Measurements from ENCODE around the gene SGSM2. TPM values are rescaled to one million over a fixed set of nuclear protein-coding genes. Genes with fewer than 3 reads are reported as not detected.
A peak's percentile ranks its signal among the peaks of the same experiment; 100 is the strongest.

The SGSM2 gene
- total RNA-seq, 1 donor from 2014 or later, result 55.4 TPM

DNA sequence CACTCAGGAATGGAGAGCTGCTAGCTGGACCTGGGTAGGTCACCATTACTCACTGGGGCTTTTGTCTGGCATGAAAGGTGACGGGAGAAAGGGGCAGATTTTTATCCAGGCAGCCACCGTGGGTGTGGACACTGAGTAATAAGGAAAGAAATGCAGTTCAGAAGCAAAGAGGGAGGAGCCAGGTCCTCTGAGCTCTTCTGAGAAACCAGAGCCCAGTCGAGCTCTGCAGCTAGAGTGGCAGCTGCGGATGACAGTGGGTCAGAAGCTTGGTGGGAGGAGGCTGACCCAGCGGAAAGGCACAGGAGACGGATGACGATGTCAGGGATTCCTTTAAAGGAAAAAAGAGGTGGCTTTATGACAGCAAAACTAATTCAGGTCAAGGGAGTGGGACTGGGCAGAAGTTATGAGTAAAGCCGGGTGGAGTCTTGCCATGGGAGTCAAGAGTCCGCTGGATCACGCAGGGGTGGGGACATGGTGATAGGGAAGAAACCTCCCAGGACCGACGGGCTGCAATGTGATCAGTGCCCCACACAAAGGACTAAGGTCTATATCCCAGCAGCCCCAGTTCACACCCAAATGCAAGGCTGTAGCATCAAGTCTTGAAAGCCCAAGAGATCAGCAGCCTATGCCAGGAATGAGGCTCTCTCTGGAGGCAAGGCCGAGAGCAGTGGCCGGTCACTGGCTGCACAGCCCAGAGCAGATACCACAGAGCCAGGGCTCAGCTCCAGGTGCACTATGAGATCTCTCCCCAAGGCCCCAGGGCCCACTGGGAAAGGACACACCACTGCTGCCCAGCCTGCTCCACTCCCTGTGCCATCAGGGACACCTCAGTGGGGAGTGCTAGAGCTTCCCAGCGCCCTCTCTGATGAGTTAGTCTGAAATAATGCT is 69.8 kb downstream of the SGSM2 start:
- no peaks in the 10 kb centered on the region for H3K9me3 ChIP-seq
- DNase-seq (peak; percentile 49), ATAC-seq (peak; percentile 40 to 68)
- TF ChIP-seq, protein P1, sequence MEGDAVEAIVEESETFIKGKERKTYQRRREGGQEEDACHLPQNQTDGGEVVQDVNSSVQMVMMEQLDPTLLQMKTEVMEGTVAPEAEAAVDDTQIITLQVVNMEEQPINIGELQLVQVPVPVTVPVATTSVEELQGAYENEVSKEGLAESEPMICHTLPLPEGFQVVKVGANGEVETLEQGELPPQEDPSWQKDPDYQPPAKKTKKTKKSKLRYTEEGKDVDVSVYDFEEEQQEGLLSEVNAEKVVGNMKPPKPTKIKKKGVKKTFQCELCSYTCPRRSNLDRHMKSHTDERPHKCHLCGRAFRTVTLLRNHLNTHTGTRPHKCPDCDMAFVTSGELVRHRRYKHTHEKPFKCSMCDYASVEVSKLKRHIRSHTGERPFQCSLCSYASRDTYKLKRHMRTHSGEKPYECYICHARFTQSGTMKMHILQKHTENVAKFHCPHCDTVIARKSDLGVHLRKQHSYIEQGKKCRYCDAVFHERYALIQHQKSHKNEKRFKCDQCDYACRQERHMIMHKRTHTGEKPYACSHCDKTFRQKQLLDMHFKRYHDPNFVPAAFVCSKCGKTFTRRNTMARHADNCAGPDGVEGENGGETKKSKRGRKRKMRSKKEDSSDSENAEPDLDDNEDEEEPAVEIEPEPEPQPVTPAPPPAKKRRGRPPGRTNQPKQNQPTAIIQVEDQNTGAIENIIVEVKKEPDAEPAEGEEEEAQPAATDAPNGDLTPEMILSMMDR (IDR thresholded peaks at IDR 0.05), result no peak
- no peak overlapping the region for H3K4me3 ChIP-seq
- H3K4me1 ChIP-seq, result peaks cover 51% of the 10 kb centered on the region
- intact Hi-C loops (cut with DNase I), result no loop called here
- H3K36me3 ChIP-seq, result no peaks in the 10 kb centered on the region
- H3K27ac ChIP-seq, result peak overlapping the region; percentile 61
- H3K27me3 ChIP-seq (ENCODE audit: low read depth), result no peaks in the 10 kb centered on the region

DNA sequence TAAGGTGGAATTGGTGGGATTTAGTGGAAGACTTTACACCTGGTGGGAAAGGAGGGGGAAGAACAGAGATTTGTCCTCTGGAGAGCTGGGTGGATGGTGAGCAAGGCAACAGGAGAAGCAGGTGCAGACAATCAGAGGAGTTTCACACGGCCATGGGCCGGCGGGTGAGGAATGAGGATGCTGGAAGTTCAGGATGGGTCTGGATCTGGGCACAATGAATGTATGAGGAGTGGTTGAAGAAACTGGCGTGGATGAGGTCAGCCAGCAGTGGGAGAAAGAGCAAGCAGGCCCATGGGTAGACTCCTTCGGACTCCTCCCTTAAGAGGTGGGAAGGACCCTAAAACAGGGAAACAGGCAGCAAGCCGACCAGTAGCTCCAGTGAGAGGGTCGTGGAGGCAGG is 73.7 kb downstream of the SGSM2 start:
- ATAC-seq (no peak), DNase-seq (peak; percentile 6)
- Histone ChIP-seq H3K4me3 (no peak overlapping the region), H3K4me1 (peaks cover 15% of the 10 kb centered on the region), H3K27ac (no peak overlapping the region), H3K36me3 (peaks cover 19% of the 10 kb centered on the region), H3K9me3 (no peaks in the 10 kb centered on the region), H3K27me3 (ENCODE audit: low read depth) (no peaks in the 10 kb centered on the region)
- TF ChIP-seq, protein P1 (IDR thresholded peaks at IDR 0.05), result no peak
- intact Hi-C loops (cut with DNase I), result no loop called here

DNA sequence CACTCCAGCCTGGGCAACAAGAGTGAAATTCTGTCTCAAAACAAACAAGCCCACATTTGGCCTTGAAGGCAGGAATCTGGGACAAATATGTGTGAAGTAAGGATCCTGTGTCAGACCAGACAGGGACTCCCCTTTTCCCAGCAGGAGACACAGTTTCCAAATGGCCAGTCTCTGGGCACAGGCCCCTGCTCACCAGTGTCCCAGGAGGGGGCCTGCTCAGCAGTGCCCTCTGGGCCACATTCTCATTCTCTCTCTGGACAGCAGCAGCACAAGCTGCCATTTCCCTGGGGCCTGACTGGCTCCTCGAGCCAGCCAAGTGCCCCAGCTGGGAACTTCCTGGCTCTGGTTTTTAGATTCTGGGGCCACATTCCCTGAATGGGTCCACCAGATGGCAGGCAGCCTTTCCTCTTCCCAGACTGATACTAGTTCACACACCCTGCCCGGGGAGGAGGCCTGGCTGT is 75.3 kb downstream of the SGSM2 start:
- intact Hi-C loops (cut with DNase I), result no loop called here
- no peak for DNase-seq
- H3K4me1 ChIP-seq, result peaks cover under 1% of the 10 kb centered on the region
- TF ChIP-seq, protein P1 (IDR thresholded peaks at IDR 0.05), result no peak
- no peak overlapping the region for H3K27ac ChIP-seq
- no peaks in the 10 kb centered on the region for H3K9me3 ChIP-seq
- H3K27me3 ChIP-seq (ENCODE audit: low read depth), result no peaks in the 10 kb centered on the region
- H3K36me3 ChIP-seq, result peaks cover 19% of the 10 kb centered on the region
- ATAC-seq, result no peak
- H3K4me3 ChIP-seq, result no peak overlapping the region

DNA sequence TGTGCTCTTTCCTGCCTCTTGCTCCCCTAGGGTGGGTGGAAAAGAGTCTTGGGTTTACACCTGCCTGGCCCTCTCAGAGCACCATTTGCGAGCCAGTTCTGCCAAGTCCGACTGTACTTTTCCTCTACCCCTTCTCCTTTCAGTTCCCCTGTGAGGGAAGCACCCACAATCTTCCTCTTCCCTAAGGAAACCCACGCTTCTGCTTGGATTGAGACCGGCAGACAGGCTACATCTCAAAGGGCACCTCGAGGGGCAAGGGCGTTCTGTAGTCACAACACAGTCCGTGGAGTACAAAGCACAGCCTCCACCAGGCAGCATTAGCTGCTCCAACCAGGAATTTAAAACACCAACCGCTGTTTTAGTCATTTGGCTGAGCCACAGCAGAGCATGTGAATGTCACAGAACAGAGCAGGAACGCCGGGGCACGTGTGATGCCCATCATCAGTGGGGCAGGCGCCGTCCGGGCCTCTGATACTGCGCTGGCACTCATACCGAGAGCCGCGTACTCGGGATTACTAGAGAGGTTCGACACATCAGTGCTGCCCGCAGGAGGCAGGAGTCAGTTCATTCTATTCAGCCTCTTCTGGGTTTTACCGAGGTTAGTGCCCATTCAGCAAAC is 77.3 kb downstream of the SGSM2 start:
- H3K27me3 ChIP-seq (ENCODE audit: low read depth), result no peaks in the 10 kb centered on the region
- no peak overlapping the region for H3K27ac ChIP-seq
- H3K4me1 ChIP-seq, result no peaks in the 10 kb centered on the region
- no peak overlapping the region for H3K4me3 ChIP-seq
- no peak for DNase-seq
- no peaks in the 10 kb centered on the region for H3K9me3 ChIP-seq
- TF ChIP-seq, protein P1 (IDR thresholded peaks at IDR 0.05), result no peak
- H3K36me3 ChIP-seq, result peaks cover 32% of the 10 kb centered on the region
- ATAC-seq, result peak in 1 of 2 donors; percentile 15
- intact Hi-C loops (cut with DNase I), result loop anchor here (5.0 kb wide), 1 partner anchor 32 kb away; no protein-coding TSS in a partner anchor

DNA sequence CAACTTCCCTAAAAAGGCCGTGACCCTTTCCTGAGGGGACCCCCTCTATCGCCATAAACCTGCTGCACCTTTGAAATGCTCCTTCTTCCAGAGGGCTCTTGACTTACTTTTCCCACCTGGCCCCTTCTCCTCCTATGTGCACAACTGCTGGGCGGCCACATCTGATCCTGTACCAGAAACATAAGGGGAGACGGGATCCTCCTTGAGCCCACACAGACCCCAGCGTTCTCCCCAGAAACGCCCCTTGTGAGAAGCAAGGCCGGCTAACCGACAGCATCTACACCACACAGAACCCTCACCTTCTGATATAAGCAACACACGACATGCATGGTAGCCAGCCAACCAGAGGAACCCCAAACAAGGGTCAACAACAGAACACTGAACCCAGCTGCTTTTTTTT is 77.8 kb downstream of the SGSM2 start:
- no peak for DNase-seq
- Histone ChIP-seq H3K27me3 (ENCODE audit: low read depth) (no peaks in the 10 kb centered on the region), H3K9me3 (no peaks in the 10 kb centered on the region), H3K4me3 (no peak overlapping the region), H3K4me1 (no peaks in the 10 kb centered on the region), H3K36me3 (peaks cover 38% of the 10 kb centered on the region), H3K27ac (no peak overlapping the region)
- intact Hi-C loops (cut with DNase I), result loop anchor here (5.0 kb wide), 1 partner anchor 33 kb away; no protein-coding TSS in a partner anchor
- ATAC-seq, result no peak
- TF ChIP-seq, protein P1 (IDR thresholded peaks at IDR 0.05), result no peak

All from lower lobe of right lung (tissue), 2 donors.